HG03280 (cell line): Measurements from ENCODE around the gene GLIS1.

Experiments used
- ATAC-seq: cut with Tn5 transposase; IDR thresholded peaks from one replicate; pipeline ENCODE4 v1.9.1; 2021; ENCODE audit warnings: mild to moderate bottlenecking, moderate library complexity; ENCODE audit not compliant: unreplicated experiment

Gene GLIS1

GRCh38 chr1:53541263-53541625 is 197.7 kb downstream of the GLIS1 start:
- no peak for ATAC-seq

DNA sequence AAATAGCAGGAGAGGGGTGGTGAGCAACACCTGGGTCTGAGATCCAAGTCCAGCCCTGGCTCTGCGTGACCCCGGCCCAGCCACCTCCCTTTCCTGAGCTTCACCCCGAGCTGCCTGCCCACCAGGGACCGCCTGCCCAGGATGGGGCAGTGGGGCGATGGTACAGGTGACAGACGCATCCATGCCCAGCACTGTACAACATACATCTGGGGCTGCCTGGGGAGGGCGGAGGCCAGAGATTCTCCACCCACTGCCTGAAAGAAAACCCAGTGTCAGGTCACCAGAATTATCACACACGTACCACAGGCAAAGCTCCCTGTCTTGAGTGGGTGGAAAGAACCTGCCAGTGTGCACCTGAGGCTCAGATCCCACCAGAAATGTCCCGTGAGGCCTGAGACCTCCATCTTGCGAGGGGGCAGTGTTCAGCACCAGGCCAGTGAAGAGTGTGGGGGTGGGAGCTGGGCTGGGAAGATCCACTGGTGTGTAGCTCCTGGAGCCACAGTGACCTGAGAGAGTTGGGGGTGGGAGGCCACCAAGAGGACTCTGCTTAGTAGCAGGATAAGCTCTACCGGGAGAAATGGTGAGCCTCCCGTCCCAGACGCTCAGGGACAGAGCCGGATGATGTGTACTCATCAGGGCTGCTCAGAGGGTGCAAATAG is 198.2 kb downstream of the GLIS1 start:
- no peak for ATAC-seq

GRCh38 chr1:53539711-53540603 is 199.0 kb downstream of the GLIS1 start:
- ATAC-seq: no peak

DNA sequence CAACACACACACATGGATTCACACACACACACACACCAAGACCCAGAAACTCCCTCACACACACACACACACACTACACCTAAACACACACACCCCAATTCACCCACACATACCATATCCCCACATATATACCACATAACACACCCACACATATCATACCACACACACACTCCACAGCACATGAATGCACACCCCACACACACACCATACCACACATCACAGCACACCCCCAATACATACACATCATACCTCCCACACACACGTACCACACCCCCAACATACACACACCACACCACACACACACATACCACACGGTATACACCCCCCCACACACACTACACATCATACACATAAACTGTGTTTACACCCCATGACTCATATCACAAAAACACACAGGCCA is 199.7 kb downstream of the GLIS1 start:
- ATAC-seq: no peak

DNA sequence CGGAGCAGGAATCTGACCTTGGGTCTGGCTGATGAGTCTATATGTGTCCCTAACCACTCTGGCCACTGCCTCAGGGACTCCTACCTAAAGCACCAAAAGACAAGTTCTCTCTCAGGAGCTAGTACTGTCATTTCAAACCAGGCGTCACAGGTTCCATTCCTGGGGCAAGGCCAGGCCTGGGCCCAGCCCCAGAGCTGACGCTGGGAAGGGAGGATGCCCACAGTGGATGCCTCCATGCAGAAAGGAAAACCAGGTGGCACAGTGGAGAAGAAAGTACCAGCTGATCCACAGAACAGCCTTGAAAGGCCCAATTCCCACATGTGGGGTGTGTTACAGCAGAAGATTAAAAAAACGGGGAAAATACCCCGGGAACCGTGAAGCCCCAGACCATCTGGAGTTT is 202.4 kb downstream of the GLIS1 start:
- ATAC-seq: no peak

DNA sequence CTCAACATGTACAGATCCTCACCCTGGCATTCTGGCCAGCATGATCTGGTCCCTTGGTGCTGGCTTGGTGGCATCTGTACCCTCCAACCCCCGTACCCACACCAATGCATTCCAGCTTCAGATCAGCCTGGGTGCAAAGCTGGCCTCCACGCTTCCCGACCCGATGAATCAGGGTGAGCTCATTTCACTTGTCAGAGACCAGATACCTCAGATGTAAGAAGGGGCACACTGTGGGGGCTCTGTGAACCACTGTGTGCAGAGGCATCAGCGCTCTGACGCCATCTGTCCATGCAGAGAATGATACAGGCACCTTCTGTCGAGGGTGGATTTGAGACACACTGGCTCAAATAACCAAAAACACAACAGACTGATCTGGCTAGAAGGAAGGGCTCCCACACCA is 203.1 kb downstream of the GLIS1 start:
- no peak for ATAC-seq

- no peak for ATAC-seq
Observed at GRCh38 chr1:53535226-53535625, 203.7 kb downstream of the GLIS1 start.

DNA sequence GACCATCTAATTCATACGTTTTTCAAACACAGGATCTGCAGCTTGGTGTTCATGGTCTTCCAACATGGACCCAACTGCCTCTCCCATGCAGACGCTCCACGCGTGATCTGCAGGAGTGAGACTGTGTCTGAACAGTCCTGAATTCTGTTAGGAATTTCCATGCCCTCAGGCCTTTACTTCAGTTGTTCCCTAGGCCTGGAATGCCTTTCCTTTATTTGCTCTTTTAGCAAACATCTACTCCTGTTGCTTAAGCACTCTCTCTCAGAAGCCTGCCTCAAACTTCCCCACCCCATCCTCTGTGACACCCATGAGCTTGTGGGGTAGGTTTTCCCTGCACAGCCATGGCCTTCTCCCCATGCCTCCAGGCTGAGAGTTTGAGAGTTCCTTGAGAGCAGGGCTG is 206.1 kb downstream of the GLIS1 start:
- ATAC-seq: no peak

- no peak for ATAC-seq
Observed at GRCh38 chr1:53532377-53532776, 206.6 kb downstream of the GLIS1 start.

DNA sequence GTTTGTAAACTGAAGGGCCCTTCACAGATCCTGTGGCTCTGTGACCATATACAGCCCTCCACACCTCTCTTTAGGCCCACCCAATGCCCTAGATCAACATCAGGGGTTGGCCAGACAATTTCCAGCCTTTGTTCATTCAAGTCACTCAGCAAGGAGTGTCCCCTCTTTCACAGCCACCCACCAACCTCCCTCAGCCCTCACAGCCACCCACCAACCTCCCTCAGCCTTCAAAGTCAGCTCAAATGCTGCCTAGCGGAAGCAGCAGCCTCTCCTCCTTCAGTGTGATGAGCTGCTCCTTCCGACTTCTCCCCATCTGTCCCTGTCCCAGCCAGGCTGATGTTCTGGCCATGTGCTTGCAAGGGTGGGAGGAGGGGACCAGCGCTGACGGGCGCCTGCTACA is 208.4 kb downstream of the GLIS1 start:
- ATAC-seq: no peak

- ATAC-seq: no peak
Observed at GRCh38 chr1:53529555-53529954, 209.4 kb downstream of the GLIS1 start.

GRCh38 chr1:53527368-53527767 is 211.6 kb downstream of the GLIS1 start:
- no peak for ATAC-seq

- no peak for ATAC-seq
Observed at GRCh38 chr1:53526451-53527101, 212.4 kb downstream of the GLIS1 start.

- no peak for ATAC-seq
Observed at GRCh38 chr1:53525595-53525994, 213.4 kb downstream of the GLIS1 start.

DNA sequence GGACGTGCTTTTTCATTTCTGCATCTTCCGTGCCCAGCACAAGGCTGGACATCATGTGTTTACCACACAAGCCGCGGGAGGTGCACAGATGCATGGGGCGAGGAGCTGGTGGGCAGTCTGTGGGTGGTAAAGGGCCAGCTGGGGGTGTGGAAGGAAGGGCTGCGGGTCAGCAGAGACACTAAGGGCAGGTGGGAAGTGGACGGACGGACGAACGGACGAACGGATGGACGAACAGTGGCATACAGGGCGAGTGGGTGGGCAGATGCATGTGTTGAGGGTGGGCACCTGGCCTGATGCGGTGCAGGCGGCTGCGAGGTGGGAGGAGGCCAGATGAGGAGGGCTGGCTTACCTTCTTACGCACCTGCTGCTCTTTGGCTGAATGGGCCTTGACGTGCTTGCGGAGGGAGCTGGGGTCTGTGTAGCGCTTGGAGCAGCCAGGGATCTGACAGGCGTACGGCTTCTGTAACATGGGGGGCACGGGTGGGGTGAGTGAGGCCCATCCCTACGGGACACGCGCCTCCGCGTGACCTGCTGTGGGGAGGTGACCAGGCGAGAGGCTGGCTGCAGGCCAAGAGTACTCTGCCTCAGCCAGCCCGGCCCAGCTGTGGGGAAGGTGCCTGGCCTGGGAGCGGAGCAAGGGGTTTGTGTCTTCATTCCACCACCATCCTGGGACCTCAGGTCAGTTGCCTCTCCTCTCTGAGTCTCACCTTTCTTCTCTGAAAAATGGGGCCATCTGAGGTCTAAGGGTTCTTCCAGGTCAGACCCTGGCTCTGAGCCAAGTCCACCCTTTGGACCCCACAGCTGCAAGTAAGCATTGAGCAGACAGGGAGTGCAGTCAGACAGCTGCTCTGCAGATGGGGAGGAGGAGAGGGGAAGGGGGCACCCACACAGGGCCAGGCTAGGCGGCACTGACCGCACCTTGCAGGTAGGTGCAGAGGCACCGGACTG is 214.3 kb downstream of the GLIS1 start:
- no peak for ATAC-seq

GRCh38 chr1:53521924-53522552 is 216.9 kb downstream of the GLIS1 start:
- ATAC-seq: no peak

DNA sequence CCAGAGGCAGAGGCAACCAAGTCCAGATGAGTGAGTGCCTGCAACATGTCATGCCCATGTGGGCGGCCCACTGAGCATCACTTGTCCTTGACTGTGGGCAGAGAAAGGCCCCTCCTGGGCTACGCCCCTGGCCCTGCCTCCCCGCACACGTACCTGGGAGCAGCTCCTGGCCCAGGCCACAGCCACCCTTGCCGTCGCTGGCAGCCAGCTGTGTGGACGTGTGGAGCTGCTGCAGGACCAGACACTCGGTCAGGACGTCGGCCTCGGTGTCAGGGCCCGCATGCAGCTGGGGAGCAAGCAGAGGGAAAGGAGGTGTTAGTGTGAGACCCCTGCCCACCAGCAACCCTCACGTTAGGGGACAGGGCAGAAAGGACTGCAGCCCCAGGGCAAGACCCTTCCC is 218.5 kb downstream of the GLIS1 start:
- no peak for ATAC-seq

DNA sequence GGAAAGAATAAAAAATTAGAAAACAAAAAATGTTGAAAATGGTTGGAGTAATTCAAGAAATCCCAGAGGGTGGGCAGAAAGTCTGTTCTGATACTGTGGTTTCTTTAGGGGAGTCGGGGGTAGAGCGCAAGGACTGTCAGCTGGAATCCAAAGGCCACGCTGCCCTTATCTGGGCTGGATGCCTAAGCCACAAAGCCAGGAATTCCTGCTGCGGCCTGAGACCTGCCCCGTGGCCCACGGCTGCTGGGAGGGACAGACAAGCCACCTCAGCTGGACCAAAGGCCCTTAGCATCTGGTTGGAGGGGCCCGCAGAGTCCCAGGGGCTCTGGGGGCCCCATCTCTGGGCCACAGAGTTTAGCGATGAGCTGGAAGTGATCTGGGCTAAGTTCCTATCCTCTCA is 219.5 kb downstream of the GLIS1 start:
- ATAC-seq: no peak

DNA sequence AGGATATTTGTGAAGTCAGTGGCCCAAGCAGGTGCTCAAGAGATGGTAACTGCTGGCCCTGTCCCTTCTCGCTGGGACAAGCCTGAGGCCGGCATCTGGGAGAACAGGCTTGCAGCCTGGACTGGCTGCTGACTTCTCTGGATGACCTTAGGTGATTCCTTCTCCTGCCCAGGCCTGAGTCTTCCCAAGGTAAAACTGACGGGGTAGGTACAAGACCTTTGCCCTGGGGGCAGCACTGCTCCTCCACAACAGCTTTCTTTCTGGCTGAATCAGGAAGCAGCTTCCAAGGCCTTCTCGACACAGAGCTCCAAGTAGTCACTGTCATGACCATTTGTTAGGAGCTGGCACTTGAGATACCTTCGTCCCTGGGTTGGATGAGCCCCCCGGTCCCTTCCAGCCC is 220.2 kb downstream of the GLIS1 start:
- no peak for ATAC-seq

- no peak for ATAC-seq
Observed at GRCh38 chr1:53517821-53518352, 221.1 kb downstream of the GLIS1 start.
